ENCODE data around the gene RCOR1. TPM values are rescaled to one million over a fixed set of nuclear protein-coding genes. Genes with fewer than 3 reads are reported as not detected.

Gene RCOR1
- polyA plus RNA-seq, 1 donor (not counting 4 experiments of a cell fraction or from before 2014, with no cell fraction given), result 27.0 TPM

DNA sequence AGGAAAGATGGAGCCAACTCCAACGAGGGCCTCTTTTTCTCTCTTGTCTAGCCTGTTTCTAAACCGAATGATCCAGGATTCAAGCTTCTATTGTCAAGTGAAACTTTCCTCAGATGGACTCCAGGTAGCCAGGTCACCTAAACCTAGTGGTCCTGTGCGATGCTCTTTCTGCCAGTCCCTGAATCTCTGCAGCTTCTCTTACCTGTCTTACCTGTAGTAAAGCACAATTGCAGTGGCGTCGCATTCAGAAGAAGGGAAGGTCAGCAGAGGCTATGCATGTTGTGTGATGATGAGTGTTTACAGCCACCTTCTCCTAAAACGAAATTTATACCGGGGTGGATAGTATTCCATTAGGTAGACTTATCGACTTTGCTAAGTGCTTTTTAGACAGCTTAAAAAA is 137.4 kb downstream of the RCOR1 start:
- no peak for TF ChIP-seq EZH2 (IDR thresholded peaks at IDR 0.05; ENCODE audit: low read length)
- TF ChIP-seq, protein P1, sequence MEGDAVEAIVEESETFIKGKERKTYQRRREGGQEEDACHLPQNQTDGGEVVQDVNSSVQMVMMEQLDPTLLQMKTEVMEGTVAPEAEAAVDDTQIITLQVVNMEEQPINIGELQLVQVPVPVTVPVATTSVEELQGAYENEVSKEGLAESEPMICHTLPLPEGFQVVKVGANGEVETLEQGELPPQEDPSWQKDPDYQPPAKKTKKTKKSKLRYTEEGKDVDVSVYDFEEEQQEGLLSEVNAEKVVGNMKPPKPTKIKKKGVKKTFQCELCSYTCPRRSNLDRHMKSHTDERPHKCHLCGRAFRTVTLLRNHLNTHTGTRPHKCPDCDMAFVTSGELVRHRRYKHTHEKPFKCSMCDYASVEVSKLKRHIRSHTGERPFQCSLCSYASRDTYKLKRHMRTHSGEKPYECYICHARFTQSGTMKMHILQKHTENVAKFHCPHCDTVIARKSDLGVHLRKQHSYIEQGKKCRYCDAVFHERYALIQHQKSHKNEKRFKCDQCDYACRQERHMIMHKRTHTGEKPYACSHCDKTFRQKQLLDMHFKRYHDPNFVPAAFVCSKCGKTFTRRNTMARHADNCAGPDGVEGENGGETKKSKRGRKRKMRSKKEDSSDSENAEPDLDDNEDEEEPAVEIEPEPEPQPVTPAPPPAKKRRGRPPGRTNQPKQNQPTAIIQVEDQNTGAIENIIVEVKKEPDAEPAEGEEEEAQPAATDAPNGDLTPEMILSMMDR (optimal IDR thresholded peaks at IDR 0.05 in 1 of 3, IDR thresholded peaks at IDR 0.05 in 1 of 3, conservative IDR thresholded peaks at IDR 0.05 in 1 of 3; ENCODE audit: extremely low read depth in 1 of 3, insufficient read depth in 2 of 3, low read length in 3 of 3), result no peak
- FAIRE-seq, result no peak
- Histone ChIP-seq H3K4me2 (ENCODE audit: control insufficient read depth, extremely low read depth, insufficient read depth, low read depth, low read length) (no peak overlapping the region), H2AFZ (ENCODE audit: control insufficient read depth, low read length) (no peak overlapping the region), H3K4me1 (ENCODE audit: control insufficient read depth, extremely low read depth, insufficient read depth, low read length) (no peaks in the 10 kb centered on the region), H3K27ac (ENCODE audit: control insufficient read depth, insufficient read depth, low read length) (no peak overlapping the region), H3K4me3 (ENCODE audit: control insufficient read depth in 2 of 3, extremely low read depth in 1 of 3, insufficient read depth in 2 of 3, low read depth in 1 of 3, low read length in 3 of 3) (no peak overlapping the region), H3K79me2 (ENCODE audit: control insufficient read depth, insufficient read depth, low read length) (no peaks in the 10 kb centered on the region), H4K20me1 (ENCODE audit: control insufficient read depth, extremely low read depth, insufficient read depth, low read length) (no peaks in the 10 kb centered on the region), H3K9ac (ENCODE audit: control insufficient read depth, extremely low read depth, insufficient read depth, low read length) (no peak overlapping the region), H3K27me3 (ENCODE audit: control insufficient read depth, extremely low read depth, insufficient read depth, low read length) (no peaks in the 10 kb centered on the region), H3K36me3 (ENCODE audit: control insufficient read depth in 2 of 2, extremely low read depth in 1 of 2, insufficient read depth in 2 of 2, low read length in 2 of 2) (peaks cover 33% of the 10 kb centered on the region in 2 experiments), H3K9me1 (ENCODE audit: control insufficient read depth, extremely low read depth, insufficient read depth, low read length) (no peaks in the 10 kb centered on the region), H3K9me3 (ENCODE audit: control insufficient read depth, low read depth, low read length) (no peaks in the 10 kb centered on the region)
- no peak for DNase-seq (ENCODE audit: low read depth, low spot score)
- dilution Hi-C loops (cut with MboI; ENCODE audit: extremely low pct_ligation_motif_present, low sequenced_read_pairs), result no loop called here

DNA sequence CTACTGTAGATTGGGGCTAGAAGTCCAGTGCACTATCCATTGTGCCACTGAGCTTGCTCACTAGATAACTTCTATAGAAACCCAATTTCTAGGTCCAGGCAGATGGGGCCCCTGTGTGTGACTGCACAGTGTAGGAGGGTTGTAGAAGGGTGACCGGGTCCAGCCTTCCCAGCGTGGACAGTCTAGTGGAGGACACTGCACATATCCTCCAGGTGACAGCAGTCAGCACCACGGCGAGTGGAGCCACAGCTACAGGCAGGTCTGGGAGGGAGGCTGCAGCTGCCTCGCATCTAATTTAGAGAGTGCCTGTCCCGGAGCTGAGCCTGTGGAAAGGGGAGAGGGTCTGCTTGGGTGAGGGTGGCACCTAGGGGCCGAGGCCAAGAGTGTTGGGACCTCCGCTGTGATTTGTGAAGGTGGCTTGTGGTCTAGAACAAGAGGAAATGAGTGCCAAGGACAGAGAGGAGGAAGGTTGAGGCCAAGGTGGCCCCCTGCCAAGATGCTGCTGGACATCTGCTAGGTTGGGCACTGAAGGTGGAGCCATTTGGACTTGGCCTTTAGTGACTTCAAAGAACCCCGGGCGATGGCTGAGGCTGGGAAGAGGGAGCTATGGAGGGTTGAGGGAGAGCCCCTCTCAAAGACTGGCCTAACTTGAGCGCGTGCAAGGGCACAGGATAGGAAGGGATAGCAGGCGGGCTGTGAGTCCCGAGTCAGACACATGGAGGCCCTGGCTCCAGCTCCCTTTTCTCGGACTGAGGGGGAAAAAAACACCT is 138.8 kb downstream of the RCOR1 start:
- DNase-seq (ENCODE audit: low read depth, low spot score) (no peak), FAIRE-seq (no peak)
- dilution Hi-C loops (cut with MboI; ENCODE audit: extremely low pct_ligation_motif_present, low sequenced_read_pairs), result no loop called here
- Histone ChIP-seq H3K9ac (ENCODE audit: control insufficient read depth, extremely low read depth, insufficient read depth, low read length) (no peak overlapping the region), H3K36me3 (ENCODE audit: control insufficient read depth in 2 of 2, extremely low read depth in 1 of 2, insufficient read depth in 2 of 2, low read length in 2 of 2) (peaks cover 23 to 32% of the 10 kb centered on the region in 2 experiments), H3K27me3 (ENCODE audit: control insufficient read depth, extremely low read depth, insufficient read depth, low read length) (no peaks in the 10 kb centered on the region), H3K4me2 (ENCODE audit: control insufficient read depth, extremely low read depth, insufficient read depth, low read depth, low read length) (no peak overlapping the region), H2AFZ (ENCODE audit: control insufficient read depth, low read length) (no peak overlapping the region), H3K9me3 (ENCODE audit: control insufficient read depth, low read depth, low read length) (no peaks in the 10 kb centered on the region), H3K27ac (ENCODE audit: control insufficient read depth, insufficient read depth, low read length) (no peak overlapping the region), H4K20me1 (ENCODE audit: control insufficient read depth, extremely low read depth, insufficient read depth, low read length) (no peaks in the 10 kb centered on the region), H3K4me1 (ENCODE audit: control insufficient read depth, extremely low read depth, insufficient read depth, low read length) (no peaks in the 10 kb centered on the region), H3K79me2 (ENCODE audit: control insufficient read depth, insufficient read depth, low read length) (no peaks in the 10 kb centered on the region), H3K4me3 (ENCODE audit: control insufficient read depth in 2 of 3, extremely low read depth in 1 of 3, insufficient read depth in 2 of 3, low read depth in 1 of 3, low read length in 3 of 3) (no peak overlapping the region), H3K9me1 (ENCODE audit: control insufficient read depth, extremely low read depth, insufficient read depth, low read length) (no peaks in the 10 kb centered on the region)
- TF ChIP-seq, protein P1 (optimal IDR thresholded peaks at IDR 0.05 in 1 of 3, IDR thresholded peaks at IDR 0.05 in 1 of 3, conservative IDR thresholded peaks at IDR 0.05 in 1 of 3; ENCODE audit: extremely low read depth in 1 of 3, insufficient read depth in 2 of 3, low read length in 3 of 3), result no peak
- TF ChIP-seq EZH2 (IDR thresholded peaks at IDR 0.05; ENCODE audit: low read length), result no peak

Measured in keratinocyte (primary cell).